ENCODE data around the gene TBX6.
"Not testable (repeated sequence)": the region's sequence is repeated elsewhere in the genome, so short reads cannot be mapped to it uniquely, and the experiment has no call there.

DNA sequence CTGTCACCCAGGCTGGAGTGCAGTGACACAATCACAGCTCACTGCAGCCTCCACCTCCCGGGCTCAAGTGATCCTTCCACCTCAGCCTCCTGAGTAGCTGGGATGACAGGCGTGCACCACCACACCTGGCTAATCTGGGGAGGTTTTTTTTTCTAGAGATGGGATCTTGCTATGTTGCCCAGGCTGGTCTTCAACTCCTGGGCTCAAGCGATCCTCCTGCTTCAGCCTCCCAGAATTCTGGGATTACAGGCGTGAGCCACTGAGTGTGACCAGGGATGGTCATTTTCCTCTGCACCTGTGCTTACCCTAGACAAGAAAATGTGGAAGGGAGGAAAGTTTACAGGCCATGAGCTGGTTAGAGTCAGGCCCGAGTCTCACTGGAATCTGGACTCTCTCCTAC is 51.0 kb downstream of the TBX6 start:
- not testable (repeated sequence) for TF ChIP-seq POLR2A, POLR2AphosphoS5 (IDR thresholded peaks at IDR 0.05; ENCODE audit: low read depth, low read length)

Measured in GM12892 (cell line).